ENCODE data around the gene ATF6.

DNA sequence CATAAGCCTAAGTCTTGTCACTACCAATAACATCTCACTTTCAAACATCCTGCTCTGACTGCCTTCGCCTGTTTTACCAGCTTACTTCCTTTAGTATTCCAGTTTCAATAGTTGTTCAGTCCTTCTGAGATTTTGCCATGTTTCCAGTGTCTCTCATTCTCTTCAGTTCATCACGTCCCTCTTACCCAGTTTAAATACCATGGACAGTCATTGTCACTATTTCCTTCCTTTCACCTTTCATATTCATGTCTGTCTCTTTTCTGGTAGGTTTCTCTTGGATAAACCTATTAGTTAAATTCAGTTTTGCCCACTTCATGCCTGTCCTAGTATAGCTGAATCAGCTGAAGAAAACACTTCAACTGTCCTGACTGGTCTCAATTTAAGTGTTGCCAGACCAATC, 5.9 kb downstream of the ATF6 start:
- no peak for TF ChIP-seq EP300 (IDR thresholded peaks at IDR 0.05; ENCODE audit: borderline replicate concordance in 1 of 2, low read depth in 2 of 2, low read length in 2 of 2)
- TF ChIP-seq, protein P1, sequence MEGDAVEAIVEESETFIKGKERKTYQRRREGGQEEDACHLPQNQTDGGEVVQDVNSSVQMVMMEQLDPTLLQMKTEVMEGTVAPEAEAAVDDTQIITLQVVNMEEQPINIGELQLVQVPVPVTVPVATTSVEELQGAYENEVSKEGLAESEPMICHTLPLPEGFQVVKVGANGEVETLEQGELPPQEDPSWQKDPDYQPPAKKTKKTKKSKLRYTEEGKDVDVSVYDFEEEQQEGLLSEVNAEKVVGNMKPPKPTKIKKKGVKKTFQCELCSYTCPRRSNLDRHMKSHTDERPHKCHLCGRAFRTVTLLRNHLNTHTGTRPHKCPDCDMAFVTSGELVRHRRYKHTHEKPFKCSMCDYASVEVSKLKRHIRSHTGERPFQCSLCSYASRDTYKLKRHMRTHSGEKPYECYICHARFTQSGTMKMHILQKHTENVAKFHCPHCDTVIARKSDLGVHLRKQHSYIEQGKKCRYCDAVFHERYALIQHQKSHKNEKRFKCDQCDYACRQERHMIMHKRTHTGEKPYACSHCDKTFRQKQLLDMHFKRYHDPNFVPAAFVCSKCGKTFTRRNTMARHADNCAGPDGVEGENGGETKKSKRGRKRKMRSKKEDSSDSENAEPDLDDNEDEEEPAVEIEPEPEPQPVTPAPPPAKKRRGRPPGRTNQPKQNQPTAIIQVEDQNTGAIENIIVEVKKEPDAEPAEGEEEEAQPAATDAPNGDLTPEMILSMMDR (IDR thresholded peaks at IDR 0.05; ENCODE audit: control extremely low read depth in 1 of 3, insufficient read depth in 1 of 3, low read depth in 1 of 3, low read length in 3 of 3), result no peak
- TF ChIP-seq, protein P2, sequence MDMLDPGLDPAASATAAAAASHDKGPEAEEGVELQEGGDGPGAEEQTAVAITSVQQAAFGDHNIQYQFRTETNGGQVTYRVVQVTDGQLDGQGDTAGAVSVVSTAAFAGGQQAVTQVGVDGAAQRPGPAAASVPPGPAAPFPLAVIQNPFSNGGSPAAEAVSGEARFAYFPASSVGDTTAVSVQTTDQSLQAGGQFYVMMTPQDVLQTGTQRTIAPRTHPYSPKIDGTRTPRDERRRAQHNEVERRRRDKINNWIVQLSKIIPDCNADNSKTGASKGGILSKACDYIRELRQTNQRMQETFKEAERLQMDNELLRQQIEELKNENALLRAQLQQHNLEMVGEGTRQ (IDR thresholded peaks at IDR 0.05; ENCODE audit: low read length), result no peak
- TF ChIP-seq ZNF274 (IDR thresholded peaks at IDR 0.05; ENCODE audit: borderline replicate concordance, extremely low read depth, low read length), result no peak
- no peak for TF ChIP-seq JUND (IDR thresholded peaks at IDR 0.05; ENCODE audit: low read length)
- no peak for TF ChIP-seq CHD1 (IDR thresholded peaks at IDR 0.05; ENCODE audit: low read depth, low read length)
- TF ChIP-seq EZH2 (IDR thresholded peaks at IDR 0.05; ENCODE audit: low read depth, low read length, severe bottlenecking), result no peak
- TF ChIP-seq BRCA1 (IDR thresholded peaks at IDR 0.05; ENCODE audit: low read depth, low read length), result no peak
- TF ChIP-seq JUN (IDR thresholded peaks at IDR 0.05; ENCODE audit: low read depth, low read length), result no peak

Measured in H1 (cell line).